ENCODE measurements around the gene HSPB6.

DNA sequence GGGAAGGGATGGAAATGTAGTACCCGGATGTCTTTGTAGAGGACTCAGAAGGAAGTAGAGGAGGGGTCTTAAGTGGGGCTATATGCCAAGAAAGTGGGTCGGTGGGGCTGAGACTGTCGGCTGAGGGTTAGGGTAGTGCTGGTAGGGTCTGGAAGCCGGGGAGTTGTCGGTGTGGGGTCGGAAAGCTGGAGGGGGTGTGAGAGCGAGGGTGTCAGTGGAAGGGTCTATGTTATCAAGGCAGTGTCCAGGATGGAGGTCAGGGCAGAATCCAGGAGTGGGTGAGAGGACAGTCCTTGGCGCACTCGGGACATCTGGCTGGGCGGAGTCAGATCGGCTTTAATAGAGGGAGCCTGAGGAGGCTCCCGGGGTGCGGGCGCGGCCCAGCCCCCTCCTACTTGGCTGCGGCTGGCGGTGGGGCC lies 1.7 kb downstream of the HSPB6 start:
- TF ChIP-seq, protein P1, sequence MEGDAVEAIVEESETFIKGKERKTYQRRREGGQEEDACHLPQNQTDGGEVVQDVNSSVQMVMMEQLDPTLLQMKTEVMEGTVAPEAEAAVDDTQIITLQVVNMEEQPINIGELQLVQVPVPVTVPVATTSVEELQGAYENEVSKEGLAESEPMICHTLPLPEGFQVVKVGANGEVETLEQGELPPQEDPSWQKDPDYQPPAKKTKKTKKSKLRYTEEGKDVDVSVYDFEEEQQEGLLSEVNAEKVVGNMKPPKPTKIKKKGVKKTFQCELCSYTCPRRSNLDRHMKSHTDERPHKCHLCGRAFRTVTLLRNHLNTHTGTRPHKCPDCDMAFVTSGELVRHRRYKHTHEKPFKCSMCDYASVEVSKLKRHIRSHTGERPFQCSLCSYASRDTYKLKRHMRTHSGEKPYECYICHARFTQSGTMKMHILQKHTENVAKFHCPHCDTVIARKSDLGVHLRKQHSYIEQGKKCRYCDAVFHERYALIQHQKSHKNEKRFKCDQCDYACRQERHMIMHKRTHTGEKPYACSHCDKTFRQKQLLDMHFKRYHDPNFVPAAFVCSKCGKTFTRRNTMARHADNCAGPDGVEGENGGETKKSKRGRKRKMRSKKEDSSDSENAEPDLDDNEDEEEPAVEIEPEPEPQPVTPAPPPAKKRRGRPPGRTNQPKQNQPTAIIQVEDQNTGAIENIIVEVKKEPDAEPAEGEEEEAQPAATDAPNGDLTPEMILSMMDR (conservative IDR thresholded peaks at IDR 0.05), result no peak
- TF ChIP-seq EZH2 (IDR thresholded peaks at IDR 0.05; ENCODE audit: low read depth), result no peak
